Measurements from ENCODE around the gene IPO4.

The IPO4 gene

GRCh38 chr14:24138396-24139271, 50.0 kb downstream of the IPO4 start:
- TF ChIP-seq, protein P1, sequence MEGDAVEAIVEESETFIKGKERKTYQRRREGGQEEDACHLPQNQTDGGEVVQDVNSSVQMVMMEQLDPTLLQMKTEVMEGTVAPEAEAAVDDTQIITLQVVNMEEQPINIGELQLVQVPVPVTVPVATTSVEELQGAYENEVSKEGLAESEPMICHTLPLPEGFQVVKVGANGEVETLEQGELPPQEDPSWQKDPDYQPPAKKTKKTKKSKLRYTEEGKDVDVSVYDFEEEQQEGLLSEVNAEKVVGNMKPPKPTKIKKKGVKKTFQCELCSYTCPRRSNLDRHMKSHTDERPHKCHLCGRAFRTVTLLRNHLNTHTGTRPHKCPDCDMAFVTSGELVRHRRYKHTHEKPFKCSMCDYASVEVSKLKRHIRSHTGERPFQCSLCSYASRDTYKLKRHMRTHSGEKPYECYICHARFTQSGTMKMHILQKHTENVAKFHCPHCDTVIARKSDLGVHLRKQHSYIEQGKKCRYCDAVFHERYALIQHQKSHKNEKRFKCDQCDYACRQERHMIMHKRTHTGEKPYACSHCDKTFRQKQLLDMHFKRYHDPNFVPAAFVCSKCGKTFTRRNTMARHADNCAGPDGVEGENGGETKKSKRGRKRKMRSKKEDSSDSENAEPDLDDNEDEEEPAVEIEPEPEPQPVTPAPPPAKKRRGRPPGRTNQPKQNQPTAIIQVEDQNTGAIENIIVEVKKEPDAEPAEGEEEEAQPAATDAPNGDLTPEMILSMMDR (IDR thresholded peaks at IDR 0.05; ENCODE audit: low read depth, low read length, missing control alignments): no peak
- in situ Hi-C loops (cut with HindIII; ENCODE audit: low pct_ligation_motif_present, low sequenced_read_pairs): no loop called here
- no peak for DNase-seq
- Histone ChIP-seq H3K36me3 (replicated peaks) (peaks cover 11% of the 10 kb centered on the region), H3K27ac (no peak overlapping the region), H3K27me3 (replicated peaks) (no peaks in the 10 kb centered on the region), H3K4me3 (ENCODE audit: low read depth, low read length) (no peak overlapping the region)

- TF ChIP-seq, protein P1 (IDR thresholded peaks at IDR 0.05; ENCODE audit: low read depth, low read length, missing control alignments): no peak
- no peak overlapping the region for H3K4me3 ChIP-seq (ENCODE audit: low read depth, low read length)
- peaks cover 11% of the 10 kb centered on the region for H3K36me3 ChIP-seq (replicated peaks)
- H3K27ac ChIP-seq: no peak overlapping the region
- no peaks in the 10 kb centered on the region for H3K27me3 ChIP-seq (replicated peaks)
- no peak for DNase-seq
- in situ Hi-C loops (cut with HindIII; ENCODE audit: low pct_ligation_motif_present, low sequenced_read_pairs): no loop called here
Measured at GRCh38 chr14:24137529-24138395, 50.9 kb downstream of the IPO4 start.

DNA sequence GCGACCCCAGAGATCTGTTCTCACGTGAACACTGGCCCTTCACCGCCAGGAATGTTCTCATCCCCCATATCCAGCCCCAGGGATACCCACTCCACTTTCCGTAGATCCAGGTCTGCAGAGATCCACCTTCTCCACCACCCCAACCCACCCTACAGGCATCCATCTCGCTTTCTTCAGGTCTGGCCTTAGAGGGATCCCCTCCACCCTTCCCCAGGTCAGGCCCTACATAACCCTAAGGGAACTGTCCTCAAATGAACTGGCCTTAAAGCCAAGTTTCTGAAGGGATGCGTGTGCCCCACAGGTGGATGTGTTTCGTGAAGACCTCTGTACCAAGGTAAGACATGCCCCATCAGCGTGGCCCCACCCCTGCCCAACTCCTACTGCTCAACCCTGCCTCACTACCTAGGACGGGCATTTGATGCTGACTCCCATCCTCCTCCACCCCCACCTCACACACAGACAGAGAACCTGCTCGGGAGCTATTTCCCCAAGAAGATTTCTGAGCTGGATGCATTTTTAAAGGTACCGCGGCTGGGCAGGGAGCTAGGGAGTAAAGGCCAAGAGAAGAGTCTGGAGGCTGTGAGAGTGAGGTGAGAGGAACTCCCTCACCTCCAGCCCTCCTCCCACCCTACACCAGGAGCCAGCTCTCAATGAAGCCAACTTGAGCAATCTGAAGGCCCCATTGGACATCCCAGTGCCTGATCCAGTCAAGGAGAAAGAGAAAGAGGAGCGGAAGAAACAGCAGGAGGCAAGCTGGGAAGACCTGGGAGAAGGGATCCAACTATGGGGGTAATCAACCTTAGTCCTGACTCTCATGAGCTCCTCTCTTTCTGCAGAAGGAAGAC, 51.7 kb downstream of the IPO4 start:
- H3K4me3 ChIP-seq (ENCODE audit: low read depth, low read length): peak overlapping the region; percentile 77
- no peak for DNase-seq
- peaks cover 11% of the 10 kb centered on the region for H3K36me3 ChIP-seq (replicated peaks)
- TF ChIP-seq, protein P1 (IDR thresholded peaks at IDR 0.05; ENCODE audit: low read depth, low read length, missing control alignments): no peak
- H3K27ac ChIP-seq: no peak overlapping the region
- H3K27me3 ChIP-seq (replicated peaks): no peaks in the 10 kb centered on the region
- in situ Hi-C loops (cut with HindIII; ENCODE audit: low pct_ligation_motif_present, low sequenced_read_pairs): no loop called here

DNA sequence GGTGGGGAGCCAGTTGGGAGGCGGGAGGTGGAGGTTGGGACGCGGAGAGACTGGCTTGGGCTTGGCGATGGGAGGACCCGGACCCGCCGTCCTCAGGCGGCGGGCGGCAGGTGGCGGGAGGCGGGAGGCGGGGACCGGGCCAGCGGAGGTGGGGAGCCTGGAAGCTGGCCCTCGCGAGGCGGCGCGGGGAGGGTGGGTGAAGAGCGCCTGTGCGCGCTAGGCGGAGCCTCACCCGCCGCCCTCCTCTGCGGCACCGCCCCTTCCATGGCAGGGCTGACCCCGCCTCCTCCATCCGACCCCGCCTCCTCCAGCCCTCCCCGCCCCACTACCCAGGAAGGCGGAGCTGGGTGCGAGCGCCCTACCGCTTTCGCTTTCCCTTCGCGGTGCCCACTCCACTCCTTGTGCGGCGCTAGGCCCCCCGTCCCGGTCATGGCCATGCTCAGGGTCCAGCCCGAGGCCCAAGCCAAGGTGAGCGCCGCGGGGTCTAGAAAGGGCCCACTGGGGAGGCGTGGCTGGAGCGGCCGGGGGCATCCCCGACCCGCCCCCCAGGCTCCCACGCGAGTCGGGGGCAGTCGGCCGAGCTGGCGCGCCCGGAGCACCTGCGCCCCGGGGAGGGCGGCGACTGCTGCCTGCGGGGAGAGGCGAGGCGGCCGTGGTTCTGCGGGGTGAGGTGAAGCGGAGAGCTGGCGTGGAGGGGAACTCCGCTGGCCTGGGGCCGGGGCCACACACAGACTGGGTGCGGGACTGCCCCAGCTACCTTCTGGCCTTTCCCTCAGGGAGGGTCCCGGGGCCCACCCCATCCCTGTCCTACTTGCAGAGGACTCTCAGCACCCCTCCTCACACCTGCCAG, 52.6 kb downstream of the IPO4 start, which contains the start of gene PSME1:
TSS of gene PSME1 (plus strand) at position 361 of the 850 bp plus-strand sequence. CDS start at position 430, 69 bp downstream.
- Histone ChIP-seq H3K4me3 (ENCODE audit: low read depth, low read length) (peak within 1 kb of the TSS; percentile 77), H3K36me3 (replicated peaks) (peaks cover 11% of the 10 kb centered on the region), H3K27ac (peak within 1 kb of the TSS; percentile 74), H3K27me3 (replicated peaks) (no peaks in the 10 kb centered on the region)
- DNase-seq: peak; percentile 79
- TF ChIP-seq, protein P1 (IDR thresholded peaks at IDR 0.05; ENCODE audit: low read depth, low read length, missing control alignments): no peak
- in situ Hi-C loops (cut with HindIII; ENCODE audit: low pct_ligation_motif_present, low sequenced_read_pairs): no loop called here

- Histone ChIP-seq H3K4me3 (ENCODE audit: low read depth, low read length) (peak overlapping the region; percentile 77), H3K36me3 (replicated peaks) (peaks cover 11% of the 10 kb centered on the region), H3K27ac (no peak overlapping the region), H3K27me3 (replicated peaks) (no peaks in the 10 kb centered on the region)
- TF ChIP-seq, protein P1 (IDR thresholded peaks at IDR 0.05; ENCODE audit: low read depth, low read length, missing control alignments): no peak
- in situ Hi-C loops (cut with HindIII; ENCODE audit: low pct_ligation_motif_present, low sequenced_read_pairs): no loop called here
- no peak for DNase-seq
Measured at GRCh38 chr14:24135584-24135833, 53.1 kb downstream of the IPO4 start.
